Trophoblast cell (in vitro differentiated cells and primary cell): ENCODE results near the gene DEPDC5.

Source experiments
- DNase-seq, 2 donors: peaks; one replicate each; pipeline ENCODE4 v3.0.0-alpha.2; 2016
- H2AFZ ChIP-seq: 2 replicates; pipeline ENCODE4 v1.6.1; 2013; ENCODE audit warnings: low read length, moderate library complexity, mild to moderate bottlenecking; ENCODE audit not compliant: insufficient read depth, poor library complexity
- H2AK5ac ChIP-seq: 2 replicates; pipeline ENCODE4 v1.6.1; 2013; ENCODE audit warnings: mild to moderate bottlenecking, low read length
- H2BK120ac ChIP-seq: 2 replicates; pipeline ENCODE4 v1.6.1; 2013; ENCODE audit warnings: low read length, mild to moderate bottlenecking, moderate library complexity; ENCODE audit not compliant: insufficient read depth, poor library complexity
- H2BK12ac ChIP-seq: 2 replicates; pipeline ENCODE4 v1.6.1; 2013; ENCODE audit warnings: mild to moderate bottlenecking, low read length, moderate library complexity
- H2BK5ac ChIP-seq: 2 replicates; pipeline ENCODE4 v1.6.1; 2013; ENCODE audit warnings: low read length, low read depth, moderate library complexity, mild to moderate bottlenecking; ENCODE audit not compliant: poor library complexity
- H3K14ac ChIP-seq: 2 replicates; pipeline ENCODE4 v1.6.1; 2013; ENCODE audit warnings: mild to moderate bottlenecking, low read length
- H3K18ac ChIP-seq: 2 replicates; pipeline ENCODE4 v1.6.1; 2013; ENCODE audit warnings: mild to moderate bottlenecking, low read length
- H3K23ac ChIP-seq: 2 replicates; pipeline ENCODE4 v1.6.1; 2013; ENCODE audit warnings: low read length
- H3K27ac ChIP-seq: 2 replicates; pipeline ENCODE4 v1.5.1; 2013; ENCODE audit warnings: low read depth, mild to moderate bottlenecking, inconsistent platforms, low read length, moderate library complexity
- H3K27me3 ChIP-seq: 2 replicates; pipeline ENCODE4 v1.6.1; 2013; ENCODE audit warnings: inconsistent platforms, mild to moderate bottlenecking, low read length, moderate library complexity; ENCODE audit not compliant: insufficient read depth
- H3K36me3 ChIP-seq, 2 experiments: 1 replicate in 1 of 2; 2 replicates in 1 of 2; pipeline ENCODE4 v1.6.1; 2013; ENCODE audit warnings: low read length in 2 of 2, mild to moderate bottlenecking in 2 of 2, moderate library complexity in 1 of 2; ENCODE audit not compliant: insufficient read depth in 2 of 2, control insufficient read depth in 1 of 2
- H3K4ac ChIP-seq: 2 replicates; pipeline ENCODE4 v1.6.1; 2013; ENCODE audit warnings: low read depth, mild to moderate bottlenecking, low read length, moderate library complexity
- H3K4me1 ChIP-seq, 2 experiments: 1 replicate in 1 of 2; 2 replicates in 1 of 2; pipeline ENCODE4 v1.6.1; 2013; ENCODE audit warnings: low read length in 2 of 2, mild to moderate bottlenecking in 2 of 2, moderate library complexity in 1 of 2; ENCODE audit not compliant: insufficient read depth in 2 of 2, control insufficient read depth in 1 of 2
- H3K4me2 ChIP-seq: 2 replicates; pipeline ENCODE4 v1.6.1; 2013; ENCODE audit warnings: inconsistent platforms, mild to moderate bottlenecking, low read length, moderate library complexity
- H3K4me3 ChIP-seq: 2 replicates; pipeline ENCODE4 v1.5.1; 2013; ENCODE audit warnings: mild to moderate bottlenecking, low read depth, low read length, inconsistent platforms
- H3K79me1 ChIP-seq: one replicate; pipeline ENCODE4 v1.6.1; 2013; ENCODE audit warnings: low read length
- H3K79me2 ChIP-seq: 2 replicates; pipeline ENCODE4 v1.6.1; 2013; ENCODE audit warnings: low read length, mild to moderate bottlenecking; ENCODE audit not compliant: control insufficient read depth, insufficient read depth, poor library complexity
- H3K9ac ChIP-seq: 2 replicates; pipeline ENCODE4 v1.6.1; 2013; ENCODE audit warnings: mild to moderate bottlenecking, low read length
- H3K9me3 ChIP-seq: 2 replicates; pipeline ENCODE4 v1.6.1; 2013; ENCODE audit warnings: low read depth, mild to moderate bottlenecking, control low read depth, inconsistent platforms, low read length; ENCODE audit not compliant: insufficient read depth
- H4K12ac ChIP-seq: 2 replicates; pipeline ENCODE4 v1.6.1; 2013; ENCODE audit warnings: low read depth, mild to moderate bottlenecking, low read length, moderate library complexity
- H4K8ac ChIP-seq: 2 replicates; pipeline ENCODE4 v1.6.1; 2013; ENCODE audit warnings: low read depth, mild to moderate bottlenecking, low read length, moderate library complexity
- H4K91ac ChIP-seq: one replicate; pipeline ENCODE4 v1.6.1; 2013; ENCODE audit warnings: low read depth, mild to moderate bottlenecking, low read length, moderate library complexity
- WGBS: extraction: QIAGEN DNeasy Blood & Tissue Kit; methylation state at CpG from one replicate; pipeline ENCODE4 v1.1.7; 2013; ENCODE audit warnings: missing lambda C conversion rate; ENCODE audit not compliant: insufficient read length, insufficient coverage; ENCODE audit errors: extremely low coverage; 5-methylcytosine and 5-hydroxymethylcytosine counted together

Gene DEPDC5

GRCh38 chr22:31730344-31730711 lies 23.5 kb upstream of the DEPDC5 start:
- whole genome bisulfite sequencing = no CpG with 5 or more reads among the region's 8 CpGs

GRCh38 chr22:31732089-31732829 lies 21.6 kb upstream of the DEPDC5 start:
- no peak for DNase-seq
- Histone ChIP-seq H2BK5ac (no peak overlapping the region), H4K91ac (no peak overlapping the region), H4K12ac (no peak overlapping the region), H3K27ac (no peak overlapping the region), H3K4me3 (no peak overlapping the region), H3K9ac (no peak overlapping the region), H3K79me2 (peaks cover 2% of the 10 kb centered on the region), H3K14ac (no peak overlapping the region), H3K4me2 (no peak overlapping the region), H4K8ac (no peak overlapping the region), H3K4ac (no peak overlapping the region), H2BK120ac (no peak overlapping the region), H3K79me1 (no peaks in the 10 kb centered on the region), H2AK5ac (no peak overlapping the region), H3K27me3 (no peaks in the 10 kb centered on the region), H3K4me1 (peaks cover 2 to 7% of the 10 kb centered on the region in 2 experiments), H2AFZ (no peak overlapping the region), H2BK12ac (no peak overlapping the region), H3K36me3 (peaks cover 10 to 14% of the 10 kb centered on the region in 2 experiments), H3K18ac (no peak overlapping the region), H3K9me3 (no peaks in the 10 kb centered on the region), H3K23ac (peak overlapping the region; percentile 3)
- no CpG with 5 or more reads among the region's 2 CpGs for WGBS

More at GRCh38 chr22:31730344-31730711, 23.5 kb upstream of the DEPDC5 start:
- H3K18ac ChIP-seq = no peak overlapping the region
- H4K8ac ChIP-seq = no peak overlapping the region
- no peak overlapping the region for H3K14ac ChIP-seq
- DNase-seq = no peak
- H3K79me2 ChIP-seq = peaks cover 2% of the 10 kb centered on the region
- H3K4me2 ChIP-seq = no peak overlapping the region
- no peak overlapping the region for H2BK12ac ChIP-seq
- H2AK5ac ChIP-seq = no peak overlapping the region
- no peak overlapping the region for H4K91ac ChIP-seq
- H2AFZ ChIP-seq = no peak overlapping the region
- H3K27me3 ChIP-seq = no peaks in the 10 kb centered on the region
- no peak overlapping the region for H3K23ac ChIP-seq
- H2BK5ac ChIP-seq = no peak overlapping the region
- no peak overlapping the region for H3K4me3 ChIP-seq
- peaks cover 9 to 12% of the 10 kb centered on the region in 2 experiments for H3K36me3 ChIP-seq
- no peaks in the 10 kb centered on the region for H3K79me1 ChIP-seq
- H2BK120ac ChIP-seq = no peak overlapping the region
- no peak overlapping the region for H4K12ac ChIP-seq
- H3K27ac ChIP-seq = no peak overlapping the region
- H3K9me3 ChIP-seq = no peaks in the 10 kb centered on the region
- no peak overlapping the region for H3K4ac ChIP-seq
- H3K4me1 ChIP-seq = peaks cover 2 to 7% of the 10 kb centered on the region in 2 experiments
- no peak overlapping the region for H3K9ac ChIP-seq

GRCh38 chr22:31733580-31734079 lies 20.2 kb upstream of the DEPDC5 start:
- WGBS = no CpG with 5 or more reads among the region's 7 CpGs
- H3K14ac ChIP-seq = no peak overlapping the region

GRCh38 chr22:31734512-31734911 lies 19.3 kb upstream of the DEPDC5 start:
- WGBS = no CpG with 5 or more reads among the region's 1 CpG
- H2BK5ac ChIP-seq = no peak overlapping the region

More at GRCh38 chr22:31733580-31734079, 20.2 kb upstream of the DEPDC5 start:
- no peak overlapping the region for H4K12ac ChIP-seq
- peak overlapping the region; percentile 59 for H3K18ac ChIP-seq
- no peak overlapping the region for H2BK5ac ChIP-seq
- H3K79me2 ChIP-seq = peaks cover 2% of the 10 kb centered on the region
- H4K8ac ChIP-seq = no peak overlapping the region
- no peak overlapping the region for H3K4me2 ChIP-seq
- no peak overlapping the region for H3K27ac ChIP-seq
- H3K79me1 ChIP-seq = no peaks in the 10 kb centered on the region
- DNase-seq = no peak
- peaks cover 5 to 9% of the 10 kb centered on the region in 2 experiments for H3K4me1 ChIP-seq
- H3K9me3 ChIP-seq = no peaks in the 10 kb centered on the region
- H3K27me3 ChIP-seq = no peaks in the 10 kb centered on the region
- peak overlapping the region; percentile 46 for H3K4ac ChIP-seq
- no peak overlapping the region for H3K23ac ChIP-seq
- no peak overlapping the region for H3K9ac ChIP-seq
- peaks cover 16% of the 10 kb centered on the region in 2 experiments for H3K36me3 ChIP-seq
- no peak overlapping the region for H2AK5ac ChIP-seq
- H2BK12ac ChIP-seq = peak overlapping the region; percentile 15
- H3K4me3 ChIP-seq = no peak overlapping the region
- no peak overlapping the region for H2BK120ac ChIP-seq
- H4K91ac ChIP-seq = no peak overlapping the region
- H2AFZ ChIP-seq = no peak overlapping the region

More at GRCh38 chr22:31734512-31734911, 19.3 kb upstream of the DEPDC5 start:
- no peak overlapping the region for H4K91ac ChIP-seq
- no peak overlapping the region for H3K9ac ChIP-seq
- no peak overlapping the region for H3K4me3 ChIP-seq
- H3K23ac ChIP-seq = no peak overlapping the region
- H3K14ac ChIP-seq = no peak overlapping the region
- peaks cover 16% of the 10 kb centered on the region in 2 experiments for H3K36me3 ChIP-seq
- H3K27ac ChIP-seq = no peak overlapping the region
- no peak overlapping the region for H2AK5ac ChIP-seq
- no peak overlapping the region for H4K12ac ChIP-seq
- DNase-seq = peak; percentile 78 to 90
- no peaks in the 10 kb centered on the region for H3K27me3 ChIP-seq
- H3K4ac ChIP-seq = no peak overlapping the region
- no peak overlapping the region for H3K4me2 ChIP-seq
- peaks cover 5 to 9% of the 10 kb centered on the region in 2 experiments for H3K4me1 ChIP-seq
- no peaks in the 10 kb centered on the region for H3K79me1 ChIP-seq
- H2BK12ac ChIP-seq = no peak overlapping the region
- H2BK120ac ChIP-seq = no peak overlapping the region
- H2AFZ ChIP-seq = no peak overlapping the region
- H3K9me3 ChIP-seq = no peaks in the 10 kb centered on the region
- H3K79me2 ChIP-seq = peaks cover 2% of the 10 kb centered on the region
- H3K18ac ChIP-seq = no peak overlapping the region
- H4K8ac ChIP-seq = no peak overlapping the region
